Vagina (tissue), 2 donors: ENCODE data around the gene TBC1D4.

Experiments used
- CTCF ChIP-seq, 3 experiments: fragments of 450-650 bp in 2 of 3; fragments of 200-600 bp in 1 of 3; sonication (generic) in 1 of 3; IDR thresholded peaks; one replicate each; pipeline ENCODE4 v1.5.1; 2017 to 2019; ENCODE audit warnings: antibody characterized with exemption in 3 of 3, mild to moderate bottlenecking in 2 of 3, moderate library complexity in 2 of 3
- POLR2A ChIP-seq, 2 donors: fragments of 450-650 bp; IDR thresholded peaks; one replicate each; pipeline ENCODE4 v1.6.1; 2017; ENCODE audit warnings: antibody characterized with exemption in 2 of 2, mild to moderate bottlenecking in 2 of 2, moderate library complexity in 2 of 2

DNA sequence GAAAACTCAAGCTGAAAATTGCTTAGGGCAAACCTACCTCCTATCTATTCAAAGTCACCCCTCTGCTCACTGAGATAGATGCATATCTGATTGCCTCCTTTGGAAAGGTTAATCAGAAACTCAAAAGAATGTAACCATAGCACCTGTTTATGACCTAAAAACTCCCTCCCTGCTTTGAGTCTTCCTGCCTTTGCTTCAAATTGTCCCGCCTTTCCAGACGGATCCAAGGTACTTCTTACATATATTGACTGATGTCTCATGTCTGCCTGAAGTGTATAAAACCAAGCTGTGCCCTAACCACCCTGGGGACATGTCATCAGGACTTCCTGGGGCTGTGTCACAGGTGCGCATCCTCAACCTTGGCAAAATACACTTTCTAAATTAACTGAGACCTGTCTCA lies 118.6 kb downstream of the TBC1D4 start:
- no peak for TF ChIP-seq CTCF (IDR thresholded peaks at IDR 0.05)
- no peak for TF ChIP-seq POLR2A (IDR thresholded peaks at IDR 0.05)
